ENCODE measurements around the gene PTPN1.
"Not testable (repeated sequence)": the region's sequence is repeated elsewhere in the genome, so short reads cannot be mapped to it uniquely, and the experiment has no call there.

PTPN1 gene

DNA sequence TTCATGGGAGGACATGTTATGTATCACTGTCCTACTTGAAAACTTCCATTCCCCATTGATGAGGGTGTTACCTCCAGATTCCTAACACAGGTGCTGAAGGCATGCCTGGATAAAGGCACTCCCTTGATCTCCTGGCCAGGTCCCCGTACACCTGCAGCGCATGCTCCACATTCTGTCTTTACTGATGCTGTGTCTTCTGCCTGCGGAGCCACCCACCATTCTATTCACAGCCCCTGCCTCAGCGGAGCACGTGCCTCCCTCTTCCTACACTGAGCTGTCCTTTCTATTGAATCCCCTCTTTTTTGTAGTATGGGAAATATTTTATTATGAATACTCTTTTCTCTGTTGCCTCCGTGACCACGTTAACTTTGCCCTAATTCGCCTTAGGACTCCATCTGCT, 25.0 kb downstream of the PTPN1 start:
- DNase-seq, result no peak

GRCh38 chr20:50536333-50536732, 26.1 kb downstream of the PTPN1 start:
- no peak for DNase-seq

DNA sequence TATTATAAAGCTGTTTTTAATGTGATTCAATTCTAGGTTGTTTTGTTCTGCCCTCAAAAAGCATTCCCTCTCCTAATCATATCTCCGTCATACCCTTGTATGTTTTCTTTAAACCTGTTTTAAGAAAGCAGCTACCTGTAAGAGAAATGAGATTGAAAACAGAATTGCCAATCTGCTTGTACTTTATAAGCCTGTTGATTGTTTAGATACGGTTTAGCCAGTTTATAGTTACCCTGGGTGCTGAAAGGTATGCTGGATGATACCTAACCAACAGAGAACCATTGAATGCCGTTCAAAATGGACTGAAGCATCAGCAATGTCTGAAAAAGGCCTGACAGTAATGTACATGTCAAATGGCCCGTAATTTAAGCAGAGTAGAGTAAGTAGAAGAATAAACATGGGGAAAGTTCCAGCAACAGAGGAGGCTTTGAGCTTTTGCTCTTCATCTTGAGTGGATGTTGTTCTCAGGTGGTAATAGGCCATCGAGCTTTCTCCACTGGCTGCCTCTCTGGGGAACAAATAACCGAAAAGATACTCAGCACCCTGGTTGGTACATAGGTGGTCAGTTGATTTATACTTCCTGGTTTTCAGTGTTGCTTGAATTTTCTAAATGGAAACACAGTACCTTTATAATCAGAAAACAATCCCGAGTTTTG, 27.5 kb downstream of the PTPN1 start:
- no peak for DNase-seq

GRCh38 chr20:50538276-50538675, 28.1 kb downstream of the PTPN1 start:
- no peak for DNase-seq

- not testable (repeated sequence) for DNase-seq
These were observed 29.6 kb downstream of the PTPN1 start for GRCh38 chr20:50539798-50540197.

DNA sequence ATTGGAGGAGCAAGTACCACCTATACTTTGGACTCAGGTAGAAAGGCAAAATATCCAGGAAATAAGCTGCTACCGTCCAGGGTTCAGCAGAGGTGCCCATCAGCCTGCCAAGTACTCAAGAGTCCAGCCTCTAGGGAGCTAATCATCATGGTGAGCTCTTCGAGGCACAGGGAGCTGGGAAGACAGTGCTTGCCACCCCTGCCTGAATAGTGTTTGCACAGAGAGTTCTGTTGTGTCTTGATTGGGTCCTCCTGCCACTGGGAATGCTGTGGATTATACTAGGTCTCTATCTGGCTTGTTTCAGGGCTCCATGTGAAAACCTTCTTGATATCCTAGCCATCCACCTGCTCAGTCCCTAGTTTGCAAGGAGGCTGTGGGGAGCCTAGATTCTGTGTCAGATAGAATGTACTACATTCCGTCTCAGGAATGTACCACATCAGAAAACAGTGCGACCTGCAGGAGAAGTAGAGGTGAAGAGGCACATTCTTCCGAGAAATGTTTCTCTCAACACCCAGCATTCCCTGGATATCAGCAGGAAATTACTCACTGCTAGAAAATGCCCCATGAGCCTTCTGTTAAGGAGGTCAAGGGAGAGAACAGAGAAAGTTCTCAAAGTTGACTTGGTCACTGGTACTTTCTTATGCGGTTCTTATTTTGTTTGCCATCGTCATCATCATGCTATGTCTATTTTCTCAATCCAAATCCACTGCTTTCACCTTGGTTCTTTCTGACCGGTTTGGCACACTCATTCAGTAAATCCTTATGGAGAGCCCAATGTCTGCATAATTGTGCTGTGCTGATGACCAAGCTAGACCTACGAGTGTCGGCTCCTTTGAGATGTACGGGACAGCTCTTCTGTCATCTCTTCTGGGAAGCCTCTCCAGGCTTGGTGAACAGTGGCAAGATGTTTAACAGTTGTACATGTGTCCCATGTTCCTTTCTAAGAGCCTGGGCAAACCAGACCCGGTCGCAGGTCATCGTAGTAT, 30.7 kb downstream of the PTPN1 start:
- no peak for DNase-seq

DNA sequence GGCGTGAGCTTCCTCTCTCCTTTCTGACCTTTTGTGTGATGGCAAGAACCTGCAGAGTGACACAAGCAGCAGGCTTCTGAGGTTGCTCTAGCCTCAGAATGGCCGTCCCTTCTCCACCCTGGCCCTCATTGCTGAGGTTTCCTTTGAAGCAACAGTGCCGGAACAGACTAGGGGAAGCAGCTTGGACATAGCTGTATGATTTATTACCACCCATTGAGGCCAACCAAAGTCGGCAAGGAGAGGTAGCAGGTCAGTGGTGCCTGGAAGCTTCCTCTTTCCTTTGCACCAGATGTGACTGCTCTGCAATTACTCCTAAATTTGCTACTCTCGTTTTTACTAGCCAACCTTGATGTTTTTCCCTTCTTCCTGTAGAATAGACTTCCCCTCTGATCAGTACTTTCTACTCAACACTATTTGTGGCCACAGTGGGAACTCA, 31.4 kb downstream of the PTPN1 start:
- DNase-seq, result no peak

DNA sequence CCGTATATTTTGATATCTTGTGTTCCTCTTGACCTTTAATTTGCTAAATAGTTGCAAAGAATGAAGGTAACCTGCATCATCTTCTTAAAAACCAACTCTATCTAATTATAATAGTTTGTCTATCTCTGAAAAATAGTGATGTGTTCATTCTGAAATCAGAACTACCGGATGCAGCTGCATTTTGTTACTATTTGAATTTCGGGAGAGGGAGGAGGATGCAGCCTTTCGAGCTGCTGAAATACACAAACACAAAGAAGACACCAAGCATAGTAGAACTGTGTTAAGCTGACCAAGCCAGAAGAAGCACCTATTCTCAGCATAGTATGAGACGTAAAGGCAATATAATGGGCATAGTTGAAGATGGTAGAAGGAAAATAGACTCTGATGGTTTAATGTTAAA, 33.1 kb downstream of the PTPN1 start:
- DNase-seq, result no peak

GRCh38 chr20:50545126-50545525, 34.9 kb downstream of the PTPN1 start:
- no peak for DNase-seq

GRCh38 chr20:50546729-50547314, 36.6 kb downstream of the PTPN1 start:
- DNase-seq, result no peak

GRCh38 chr20:50547964-50548363, 37.8 kb downstream of the PTPN1 start:
- DNase-seq, result no peak

DNA sequence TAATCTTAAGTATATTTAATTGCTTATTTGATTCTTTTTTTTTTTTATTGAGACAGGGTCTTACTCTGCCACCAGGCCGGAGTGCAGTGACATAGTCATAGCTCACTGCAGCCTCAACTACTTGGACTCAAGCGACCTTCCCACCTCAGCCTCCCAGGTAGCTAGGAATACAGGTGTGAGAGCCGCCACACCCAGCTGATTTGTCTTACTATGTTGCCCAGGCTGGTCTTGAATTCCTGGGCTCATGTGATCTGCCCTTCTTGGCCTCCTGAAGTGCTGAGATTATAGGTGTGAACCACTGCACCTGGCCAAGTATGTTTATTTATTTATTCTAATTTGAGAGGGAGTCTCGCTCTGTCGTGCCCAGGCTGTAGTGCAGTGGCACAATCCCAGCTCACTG, 38.2 kb downstream of the PTPN1 start:
- DNase-seq, result no peak

DNA sequence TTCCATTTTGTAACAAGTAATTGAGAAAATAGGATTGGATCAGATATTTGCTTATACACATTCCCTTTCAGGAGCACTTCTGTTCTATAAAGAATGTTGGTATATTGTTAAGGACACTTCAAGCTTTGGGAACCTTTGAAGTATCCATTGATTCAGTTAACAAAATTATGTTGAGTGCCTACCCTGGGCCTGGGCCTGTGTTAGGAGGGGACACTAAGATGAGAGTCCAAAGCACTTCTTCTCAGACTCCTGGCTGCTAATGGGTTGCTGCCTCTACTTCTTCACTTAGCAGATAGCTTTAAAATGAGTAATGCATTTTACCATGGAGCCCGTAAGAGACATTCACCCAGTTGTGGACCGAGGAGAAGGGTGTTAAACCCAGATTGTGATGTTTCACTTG, 40.3 kb downstream of the PTPN1 start:
- no peak for DNase-seq

GRCh38 chr20:50551288-50551687, 41.1 kb downstream of the PTPN1 start:
- DNase-seq, result no peak

DNA sequence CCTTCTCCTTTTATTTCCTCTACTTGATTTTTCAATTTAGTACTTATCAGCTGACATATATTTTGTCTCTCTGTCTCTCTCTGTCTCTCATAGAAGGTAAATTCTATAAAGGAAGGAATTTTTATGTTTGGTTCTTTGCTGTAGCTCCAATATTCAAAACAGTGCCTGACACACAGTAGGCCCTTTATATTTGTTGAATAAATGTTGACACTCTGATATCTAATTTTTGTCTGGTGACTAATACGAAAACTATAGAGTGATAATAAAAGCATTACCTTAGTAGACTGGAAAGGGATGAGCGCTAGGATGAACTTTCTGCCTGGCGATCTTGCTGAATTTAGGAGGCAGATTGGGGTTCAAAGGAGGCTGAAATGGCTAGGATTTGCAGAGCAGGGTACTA, 42.8 kb downstream of the PTPN1 start:
- no peak for DNase-seq

DNA sequence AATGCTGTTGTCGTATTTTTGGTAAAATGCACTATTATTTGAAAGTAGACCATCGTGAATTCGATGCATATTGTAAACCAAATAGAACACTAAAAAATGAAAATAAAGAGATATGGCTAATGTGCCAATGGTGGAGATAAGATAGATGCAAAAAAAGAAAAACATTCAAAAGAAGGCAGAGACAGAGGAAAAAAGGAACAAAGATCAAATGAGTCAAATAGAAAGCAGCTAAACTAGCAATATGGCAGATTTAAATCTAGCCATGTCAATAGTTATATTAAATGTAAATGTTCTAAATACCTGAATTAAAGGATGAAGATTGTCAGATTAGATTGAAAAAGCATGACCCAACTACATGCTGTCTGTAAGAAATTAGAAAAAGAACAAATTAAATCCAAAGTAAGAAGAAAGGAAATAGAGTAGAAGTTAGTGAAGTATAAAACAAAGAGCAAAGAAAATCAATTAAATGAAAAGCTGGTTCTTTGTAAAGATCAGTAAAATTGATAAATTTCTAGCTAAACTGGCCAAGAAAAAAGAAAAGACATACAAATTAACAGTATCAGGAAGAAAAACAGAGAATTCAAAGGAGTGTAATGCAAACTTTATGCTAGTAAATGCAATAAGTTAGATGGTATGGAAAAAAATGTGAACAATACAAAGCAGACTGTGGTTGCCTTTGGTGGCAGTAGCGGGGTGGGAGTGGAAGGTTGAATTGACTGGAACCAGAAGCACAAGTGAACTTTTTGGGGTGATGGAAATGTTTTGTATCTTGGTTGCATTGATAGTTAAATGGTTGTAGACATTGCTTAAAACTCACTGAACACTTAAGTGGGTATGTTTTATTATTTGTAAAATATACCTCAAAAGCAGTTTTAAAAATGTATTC, 44.8 kb downstream of the PTPN1 start:
- DNase-seq, result no peak

DNA sequence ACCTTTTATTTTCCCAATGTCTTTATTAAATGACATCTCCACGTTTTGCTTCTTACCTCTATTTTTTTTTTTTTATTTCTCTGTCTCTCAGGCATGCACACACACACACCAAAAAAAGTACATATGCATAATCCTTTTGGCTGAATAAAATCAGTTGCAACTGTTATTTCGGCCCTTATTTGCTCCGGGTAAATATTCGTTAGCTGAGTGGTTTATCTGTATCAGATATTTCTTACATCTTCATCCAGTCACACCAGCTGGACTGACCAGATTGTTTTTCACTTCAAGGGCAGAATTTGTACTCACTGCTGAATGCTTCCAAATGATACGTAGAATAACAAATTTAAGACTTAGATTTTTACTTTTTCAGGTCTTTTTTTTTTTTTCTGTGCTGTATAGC, 45.5 kb downstream of the PTPN1 start:
- DNase-seq, result no peak

DNA sequence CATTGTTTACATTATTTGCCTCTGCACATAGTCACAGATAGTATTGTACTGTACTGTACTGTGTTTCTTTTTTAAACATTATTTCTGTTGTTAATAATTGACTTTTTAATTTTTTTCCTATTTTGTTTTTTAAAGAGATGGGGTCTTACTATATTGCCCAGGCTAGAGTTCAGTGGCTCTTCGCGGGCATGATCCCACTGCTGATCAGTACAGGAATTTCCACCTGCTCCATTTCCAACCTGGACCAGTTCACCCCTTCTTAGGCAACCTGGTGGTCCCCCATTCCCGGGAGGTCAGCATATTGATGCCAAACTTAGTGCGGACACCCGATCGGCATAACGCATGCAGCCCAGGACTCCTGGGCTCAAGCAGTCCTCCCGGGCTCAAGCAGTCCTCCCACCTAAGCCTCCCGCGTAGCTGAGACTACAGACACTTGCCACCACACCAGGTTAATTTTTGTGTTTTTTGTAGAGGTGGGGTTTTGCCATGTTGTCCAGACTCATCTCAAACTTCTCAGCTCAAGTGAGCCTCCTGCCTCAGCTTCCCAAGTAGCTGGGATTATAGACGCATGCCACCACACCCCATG, 47.5 kb downstream of the PTPN1 start:
- no peak for DNase-seq

GRCh38 chr20:50558483-50558925, 48.3 kb downstream of the PTPN1 start:
- no peak for DNase-seq

DNA sequence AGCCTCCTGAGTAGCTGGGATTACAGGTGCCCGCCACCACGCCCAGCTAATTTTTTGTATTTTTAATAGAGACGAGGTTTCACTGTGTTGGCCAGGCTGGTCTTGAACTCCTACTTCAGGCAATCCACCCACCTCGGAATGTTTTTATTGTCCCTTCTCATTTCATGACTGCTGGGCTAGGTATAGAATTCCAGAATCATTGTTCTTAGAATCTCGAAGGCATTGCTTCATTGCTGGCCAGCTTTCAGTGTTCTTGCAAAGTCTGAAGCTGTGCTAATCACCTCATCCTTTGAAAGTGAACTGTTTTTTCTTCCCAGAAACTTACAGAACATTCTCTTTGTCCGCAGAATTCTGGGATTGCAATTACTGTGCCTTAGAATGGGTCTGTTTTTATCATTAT, 49.0 kb downstream of the PTPN1 start:
- no peak for DNase-seq

DNA sequence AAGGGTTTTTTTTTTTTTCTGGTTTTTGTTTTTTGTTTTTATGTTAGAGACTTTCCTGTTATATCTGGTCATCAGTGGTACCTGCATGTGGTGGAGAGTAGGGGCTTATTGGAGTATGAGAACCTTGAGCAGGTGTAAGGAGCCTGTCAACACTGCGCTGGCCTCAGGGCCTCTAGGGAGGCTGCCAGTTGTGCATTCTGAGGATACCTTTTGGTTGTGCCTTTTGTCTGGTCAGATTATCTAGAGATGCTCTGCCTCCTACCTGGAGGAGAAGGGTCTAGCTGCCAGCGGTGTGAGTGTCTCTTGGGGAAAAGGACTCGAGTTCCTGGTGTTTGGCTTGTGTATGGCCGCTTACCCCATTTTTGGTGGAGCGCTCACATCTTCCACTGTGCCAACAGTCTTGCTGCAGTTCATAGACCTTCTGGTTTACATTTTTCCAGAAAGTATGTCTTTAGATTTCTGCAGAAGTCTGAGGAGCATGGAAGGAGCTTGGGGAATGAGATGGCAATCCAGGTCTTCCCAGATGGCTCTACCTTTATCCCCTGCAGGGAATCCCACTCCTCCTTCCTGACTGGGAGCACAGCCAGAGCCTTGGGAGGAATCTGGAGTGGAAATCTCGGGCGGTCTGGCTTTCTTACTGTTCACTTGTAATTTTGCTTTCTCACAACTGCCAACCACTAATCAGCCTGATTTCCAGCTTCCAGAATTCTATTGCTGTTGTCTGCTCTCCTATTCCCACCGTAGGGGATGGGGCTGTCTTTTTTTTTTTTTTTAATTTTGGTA, 49.9 kb downstream of the PTPN1 start:
- no peak for DNase-seq

DNA sequence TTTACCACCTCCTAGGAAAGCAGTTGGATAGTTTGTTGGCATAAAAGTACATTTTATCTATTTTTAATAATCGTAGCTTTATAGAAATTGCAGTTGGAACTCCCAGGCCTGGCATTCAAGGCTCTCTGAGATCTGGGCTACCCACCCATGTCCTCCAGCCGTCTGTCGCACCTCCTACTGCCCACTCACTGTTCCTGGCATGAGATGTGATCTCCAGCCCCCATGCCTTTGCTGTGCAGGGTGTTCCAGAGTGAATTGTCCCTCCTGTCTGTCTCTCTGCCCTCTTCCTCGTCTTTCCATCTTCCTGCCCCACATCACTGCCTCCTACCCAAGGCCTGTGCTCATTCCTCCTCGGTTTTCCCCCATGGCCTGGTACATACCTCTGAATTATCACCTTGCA, 50.7 kb downstream of the PTPN1 start:
- no peak for DNase-seq

Measured in NCI-H1048 (cell line).